HFFc6 (cell line): ENCODE data around the gene DPYD. TPM values are rescaled to one million over a fixed set of nuclear protein-coding genes. Genes with fewer than 3 reads are reported as not detected.
"Not testable (repeated sequence)": the region's sequence is repeated elsewhere in the genome, so short reads cannot be mapped to it uniquely, and the experiment has no call there.

Source experiments
- DNase-seq: peaks from one replicate; pipeline ENCODE4 v3.0.0-alpha.2; 2018
- H3K27ac Mint-ChIP-seq: 2 replicates; pipeline ENCODE4 v1.8.0; 2020; ENCODE audit warnings: mild to moderate bottlenecking, mixed read lengths
- H3K27me3 Mint-ChIP-seq: 2 replicates; pipeline ENCODE4 v1.8.0; 2021; ENCODE audit warnings: mild to moderate bottlenecking, moderate library complexity, mixed read lengths; ENCODE audit not compliant: insufficient read depth
- H3K36me3 Mint-ChIP-seq: 2 replicates; pipeline ENCODE4 v1.8.0; 2021; ENCODE audit warnings: low read depth, mixed read lengths
- H3K4me1 Mint-ChIP-seq: 2 replicates; pipeline ENCODE4 v1.8.0; 2020; ENCODE audit warnings: low read depth, mixed read lengths
- H3K4me3 Mint-ChIP-seq: 2 replicates; pipeline ENCODE4 v1.8.0; 2020; ENCODE audit warnings: mild to moderate bottlenecking, moderate library complexity, mixed read lengths
- H3K9me3 Mint-ChIP-seq: 2 replicates; pipeline ENCODE4 v1.8.0; 2020; ENCODE audit warnings: mild to moderate bottlenecking, mixed read lengths
- total RNA-seq, 6 experiments: library from RNA; stranded (reverse); fragmentation: NEBNext Ultra II Directional; extraction: Animal tissue kit (Norgen Biotek cat#: 25700); gene quantifications; 2 replicates in 1 of 6; 3 replicates in 5 of 6; pipeline ENCODE4 v1.2.3, GENCODE V29; 2021
- TF ChIP-seq, protein P1 (sequence below): fragments of 200-600 bp; sonication (generic); IDR thresholded peaks from 2 replicates; pipeline ENCODE4 v1.5.0; 2021; ENCODE audit warnings: antibody characterized with exemption, mild to moderate bottlenecking

The DPYD gene
- total RNA-seq, 6 experiments from 2014 or later = 37.0 to 77.8 (median 67.9) TPM

DNA sequence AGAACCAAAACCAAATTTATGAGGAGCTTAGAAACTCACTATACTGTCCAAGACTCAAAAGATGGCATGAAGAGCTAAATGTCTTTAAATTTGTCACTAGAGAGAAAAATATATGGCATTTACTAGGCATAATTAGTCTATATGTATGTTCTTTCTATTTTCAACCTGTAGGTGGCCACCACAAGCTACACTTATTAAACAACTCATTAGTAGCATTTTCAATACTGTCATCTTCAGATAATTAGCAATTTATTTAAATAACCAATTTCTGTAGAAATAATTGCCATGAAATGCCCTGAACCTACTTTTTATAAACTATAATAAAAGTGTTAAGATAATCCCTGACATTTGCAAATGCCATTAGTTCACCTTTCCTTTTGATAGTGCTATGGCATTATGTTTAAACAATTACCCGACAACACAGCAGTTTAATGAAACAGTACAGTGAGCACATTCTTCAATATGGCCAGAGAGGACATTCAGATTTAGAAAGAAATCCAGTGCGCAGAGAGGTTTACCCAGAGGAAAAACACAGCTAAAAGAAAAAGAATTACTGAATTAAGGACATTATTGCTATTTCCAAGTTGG, 676.8 kb downstream of the DPYD start:
- TF ChIP-seq, protein P1, sequence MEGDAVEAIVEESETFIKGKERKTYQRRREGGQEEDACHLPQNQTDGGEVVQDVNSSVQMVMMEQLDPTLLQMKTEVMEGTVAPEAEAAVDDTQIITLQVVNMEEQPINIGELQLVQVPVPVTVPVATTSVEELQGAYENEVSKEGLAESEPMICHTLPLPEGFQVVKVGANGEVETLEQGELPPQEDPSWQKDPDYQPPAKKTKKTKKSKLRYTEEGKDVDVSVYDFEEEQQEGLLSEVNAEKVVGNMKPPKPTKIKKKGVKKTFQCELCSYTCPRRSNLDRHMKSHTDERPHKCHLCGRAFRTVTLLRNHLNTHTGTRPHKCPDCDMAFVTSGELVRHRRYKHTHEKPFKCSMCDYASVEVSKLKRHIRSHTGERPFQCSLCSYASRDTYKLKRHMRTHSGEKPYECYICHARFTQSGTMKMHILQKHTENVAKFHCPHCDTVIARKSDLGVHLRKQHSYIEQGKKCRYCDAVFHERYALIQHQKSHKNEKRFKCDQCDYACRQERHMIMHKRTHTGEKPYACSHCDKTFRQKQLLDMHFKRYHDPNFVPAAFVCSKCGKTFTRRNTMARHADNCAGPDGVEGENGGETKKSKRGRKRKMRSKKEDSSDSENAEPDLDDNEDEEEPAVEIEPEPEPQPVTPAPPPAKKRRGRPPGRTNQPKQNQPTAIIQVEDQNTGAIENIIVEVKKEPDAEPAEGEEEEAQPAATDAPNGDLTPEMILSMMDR = peak; percentile 85
- H3K4me3 Mint-ChIP-seq = no peak overlapping the region
- H3K27ac Mint-ChIP-seq = no peak overlapping the region
- H3K9me3 Mint-ChIP-seq = no peaks in the 10 kb centered on the region
- H3K27me3 Mint-ChIP-seq = no peaks in the 10 kb centered on the region
- peak; percentile 18 for DNase-seq
- peaks cover 26% of the 10 kb centered on the region for H3K4me1 Mint-ChIP-seq
- H3K36me3 Mint-ChIP-seq = peaks cover 10% of the 10 kb centered on the region

DNA sequence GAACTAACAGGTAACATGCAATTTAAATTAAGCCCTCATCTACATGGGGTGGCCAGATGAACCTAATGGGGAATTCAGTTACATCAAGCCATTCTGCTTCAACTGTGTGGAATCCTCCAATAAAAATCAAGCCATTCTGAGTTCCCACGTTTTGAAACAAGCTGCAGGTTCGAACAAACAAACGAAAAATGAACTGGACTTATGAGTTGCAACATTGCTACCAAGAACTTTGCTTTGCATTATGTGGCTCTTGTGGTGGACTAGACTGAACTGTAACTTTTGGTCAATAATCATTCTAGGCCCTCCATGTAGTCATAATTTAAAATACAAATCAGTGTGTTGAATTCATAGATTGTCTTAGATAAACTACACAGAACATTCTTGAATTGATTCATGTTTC, 682.0 kb downstream of the DPYD start:
- H3K4me3 Mint-ChIP-seq = no peak overlapping the region
- H3K27me3 Mint-ChIP-seq = no peaks in the 10 kb centered on the region
- no peaks in the 10 kb centered on the region for H3K4me1 Mint-ChIP-seq
- no peak for DNase-seq
- H3K36me3 Mint-ChIP-seq = peaks cover under 1% of the 10 kb centered on the region
- no peak overlapping the region for H3K27ac Mint-ChIP-seq
- no peaks in the 10 kb centered on the region for H3K9me3 Mint-ChIP-seq
- TF ChIP-seq, protein P1 = no peak

DNA sequence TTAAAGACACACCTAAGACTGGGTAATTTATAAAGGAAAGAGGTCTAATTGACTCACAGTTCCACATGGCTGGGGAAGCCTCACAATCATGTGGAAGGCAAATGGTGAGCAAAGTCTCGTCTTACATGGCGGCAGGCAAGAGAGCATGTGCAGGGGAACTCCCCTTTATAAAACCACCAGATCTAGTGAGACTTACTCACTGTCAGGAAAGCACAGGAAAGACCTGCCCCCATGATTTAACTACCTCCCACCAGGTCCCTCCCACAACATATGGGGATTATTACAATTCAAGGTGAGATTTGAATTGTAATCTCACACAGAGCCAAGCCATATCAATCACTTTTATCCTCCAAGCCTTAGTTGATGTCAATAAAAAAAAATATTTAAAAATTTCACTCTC, 689.5 kb downstream of the DPYD start:
- H3K9me3 Mint-ChIP-seq, H3K4me1 Mint-ChIP-seq, H3K27me3 Mint-ChIP-seq: not testable (repeated sequence)

DNA sequence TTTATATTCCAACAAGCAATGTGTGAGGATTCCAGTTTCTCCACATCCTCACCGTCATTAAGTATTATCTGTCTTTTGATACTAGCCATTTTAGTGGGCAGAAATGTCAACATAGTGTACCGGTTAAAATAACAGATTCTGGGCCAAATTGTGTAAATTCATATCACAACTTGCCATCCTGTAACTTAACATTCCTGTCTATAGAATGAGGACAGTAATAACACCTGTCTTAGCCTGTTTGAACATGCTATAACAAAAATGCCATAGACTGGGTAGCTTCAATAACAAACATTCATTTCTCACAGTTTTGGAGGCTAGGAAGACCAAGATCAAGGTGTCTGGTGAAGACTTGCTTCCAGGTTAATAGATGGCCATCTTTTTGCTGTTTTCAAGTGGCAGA, 708.2 kb downstream of the DPYD start:
- TF ChIP-seq, protein P1 = no peak
- H3K36me3 Mint-ChIP-seq = peaks cover 8% of the 10 kb centered on the region
- H3K27me3 Mint-ChIP-seq = no peaks in the 10 kb centered on the region; the same call in 1 of the 2 replicates

More for the DNA sequence above, 689.5 kb downstream of the DPYD start:
- not testable (repeated sequence) for H3K4me3 Mint-ChIP-seq, H3K27ac Mint-ChIP-seq, DNase-seq
- peaks cover 40% of the 10 kb centered on the region for H3K36me3 Mint-ChIP-seq

DNA sequence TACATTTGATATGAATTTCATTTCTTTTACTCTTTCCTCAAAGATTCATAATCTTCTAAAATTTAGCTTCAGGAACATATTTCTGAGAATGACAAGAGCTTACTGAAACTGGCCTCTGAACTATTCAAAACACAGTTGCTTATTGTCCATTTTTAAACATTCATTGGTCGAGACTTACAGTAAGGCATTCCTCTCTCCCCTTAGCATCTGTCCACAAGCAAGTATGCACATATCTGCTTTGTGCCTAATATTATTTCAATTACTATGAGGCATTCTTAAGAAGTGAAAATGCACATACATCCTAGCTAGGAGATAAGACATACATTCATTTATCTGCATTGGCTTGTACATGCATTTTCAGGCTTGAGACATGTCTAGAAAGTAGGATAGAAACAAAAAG, 710.5 kb downstream of the DPYD start:
- Mint-ChIP-seq H3K27me3 (no peaks in the 10 kb centered on the region; the same call in 1 of the 2 replicates), H3K9me3 (no peaks in the 10 kb centered on the region), H3K4me3 (no peak overlapping the region), H3K36me3 (no peaks in the 10 kb centered on the region; the same call in 1 of the 2 replicates), H3K4me1 (0 out of 2 replicates have a peak, but pooled peaks cover 5% of the 10 kb centered on the region), H3K27ac (no peak overlapping the region)
- TF ChIP-seq, protein P1 = no peak
- no peak for DNase-seq

More for the DNA sequence above, 708.2 kb downstream of the DPYD start:
- H3K4me1 Mint-ChIP-seq = 0 out of 2 replicates have a peak, but pooled peaks cover 5% of the 10 kb centered on the region
- H3K27ac Mint-ChIP-seq = no peak overlapping the region
- H3K9me3 Mint-ChIP-seq = no peaks in the 10 kb centered on the region
- DNase-seq = no peak
- no peak overlapping the region for H3K4me3 Mint-ChIP-seq

DNA sequence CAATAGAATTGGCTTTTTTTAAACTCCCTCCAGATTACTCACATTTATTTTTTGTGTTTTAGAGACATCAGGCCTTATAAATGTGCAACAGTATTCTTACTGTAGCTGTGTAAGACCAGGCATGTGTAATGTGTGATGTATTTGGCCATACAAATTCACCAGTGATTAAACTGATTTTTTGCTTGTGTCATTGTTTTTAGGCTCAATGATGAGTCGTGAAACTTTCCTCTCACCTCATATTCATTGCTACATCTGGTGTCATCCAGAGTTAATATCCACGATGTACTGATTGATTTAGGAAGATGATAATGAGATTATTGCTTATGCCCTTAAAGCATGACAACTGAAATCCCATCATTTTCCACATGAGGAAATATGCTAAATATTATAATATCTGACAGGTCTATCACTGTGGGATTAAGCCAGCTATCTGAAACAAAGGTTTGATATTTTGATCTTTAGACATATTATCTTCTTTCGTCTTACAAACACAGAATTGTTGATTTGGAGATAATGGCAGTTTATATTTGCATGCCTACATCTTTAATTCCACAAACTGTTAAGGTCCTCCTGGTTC, 711.4 kb downstream of the DPYD start:
- Mint-ChIP-seq H3K4me3 (no peak overlapping the region), H3K4me1 (0 out of 2 replicates have a peak, but pooled peaks cover 5% of the 10 kb centered on the region), H3K9me3 (no peaks in the 10 kb centered on the region), H3K36me3 (no peaks in the 10 kb centered on the region; the same call in 1 of the 2 replicates), H3K27ac (no peak overlapping the region), H3K27me3 (no peaks in the 10 kb centered on the region; the same call in 1 of the 2 replicates)
- TF ChIP-seq, protein P1 = no peak
- DNase-seq = no peak
